Fibroblast of upper back skin (primary cell): ENCODE measurements around the gene SERBP1.

Experiments used
- DNase-seq: peaks from one replicate; pipeline ENCODE4 v3.0.0-alpha.2; 2013

The SERBP1 gene

DNA sequence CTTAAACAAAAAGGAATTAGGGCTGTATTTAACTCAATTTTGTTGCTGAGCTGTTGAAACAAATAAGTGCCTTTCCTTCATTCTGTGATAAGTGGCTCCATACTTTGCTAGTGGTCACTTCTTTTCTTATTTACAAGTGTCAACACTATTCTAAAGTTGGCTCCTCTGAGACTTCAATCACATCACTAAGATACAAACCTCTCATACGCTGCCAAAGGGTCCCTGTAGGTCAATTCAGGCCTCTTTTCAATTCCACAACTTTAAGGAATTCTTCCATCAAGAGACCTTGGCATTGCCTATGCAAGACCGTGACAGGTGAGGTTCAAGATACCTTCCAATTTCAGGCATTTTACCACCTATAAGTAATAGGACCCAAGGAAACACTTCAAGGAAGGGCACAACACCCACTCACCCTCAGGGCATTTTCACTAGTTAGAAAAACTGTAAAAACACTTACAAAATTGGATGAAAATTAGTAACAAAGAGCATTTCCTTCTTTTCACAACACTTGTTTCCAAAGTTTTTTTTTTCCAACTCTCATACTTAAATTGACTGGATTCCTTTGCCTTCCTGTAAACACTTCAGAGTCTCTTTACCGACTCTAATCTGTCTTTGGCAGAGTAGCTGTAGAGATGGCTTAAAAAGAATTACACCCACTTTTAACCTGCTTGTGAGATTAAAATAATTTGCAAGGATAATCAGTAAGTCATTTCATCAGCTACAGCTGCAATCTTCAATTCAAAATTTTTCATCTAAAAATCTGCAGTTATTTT lies 24.5 kb downstream of the SERBP1 start:
- no peak for DNase-seq

DNA sequence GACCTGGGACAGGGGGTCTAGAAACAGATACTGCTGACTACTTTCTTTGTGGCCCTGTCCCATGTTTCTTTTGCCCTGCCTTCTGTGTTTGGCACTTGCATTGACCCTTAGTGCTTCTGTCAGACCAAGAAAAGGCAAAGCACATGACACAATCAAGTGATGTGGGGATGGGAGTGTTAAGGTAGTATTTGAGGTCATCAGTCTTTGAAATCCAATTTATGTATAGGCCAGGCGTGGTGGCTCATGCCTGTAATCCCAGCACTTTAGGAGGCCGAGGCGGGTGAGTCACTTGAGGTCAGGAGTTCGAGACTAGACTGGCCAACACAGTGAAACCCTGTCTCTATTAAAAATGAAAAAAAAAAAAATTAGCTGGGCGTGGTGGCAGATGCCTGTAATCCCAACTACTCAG lies 26.0 kb downstream of the SERBP1 start:
- DNase-seq: peak; percentile 12

DNA sequence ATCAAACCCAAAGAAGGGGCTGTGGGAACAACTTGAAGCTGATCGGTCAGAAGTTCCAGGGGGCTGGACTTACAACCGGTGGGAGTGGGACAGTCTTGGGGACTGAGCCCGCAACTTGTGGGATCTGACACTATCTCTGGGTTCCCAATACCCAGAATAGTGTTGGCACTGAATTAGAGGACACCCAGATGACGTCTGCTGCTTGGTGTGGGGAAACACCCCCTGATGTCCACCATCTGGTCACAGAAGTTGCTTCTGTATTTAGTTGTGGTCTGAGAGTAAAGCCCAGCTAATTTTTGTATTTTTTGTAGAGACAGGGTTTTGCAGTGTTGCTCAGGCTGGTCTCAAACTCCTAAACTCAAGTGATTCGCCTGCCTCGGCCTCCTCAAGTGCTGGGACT lies 28.8 kb downstream of the SERBP1 start:
- DNase-seq: no peak

DNA sequence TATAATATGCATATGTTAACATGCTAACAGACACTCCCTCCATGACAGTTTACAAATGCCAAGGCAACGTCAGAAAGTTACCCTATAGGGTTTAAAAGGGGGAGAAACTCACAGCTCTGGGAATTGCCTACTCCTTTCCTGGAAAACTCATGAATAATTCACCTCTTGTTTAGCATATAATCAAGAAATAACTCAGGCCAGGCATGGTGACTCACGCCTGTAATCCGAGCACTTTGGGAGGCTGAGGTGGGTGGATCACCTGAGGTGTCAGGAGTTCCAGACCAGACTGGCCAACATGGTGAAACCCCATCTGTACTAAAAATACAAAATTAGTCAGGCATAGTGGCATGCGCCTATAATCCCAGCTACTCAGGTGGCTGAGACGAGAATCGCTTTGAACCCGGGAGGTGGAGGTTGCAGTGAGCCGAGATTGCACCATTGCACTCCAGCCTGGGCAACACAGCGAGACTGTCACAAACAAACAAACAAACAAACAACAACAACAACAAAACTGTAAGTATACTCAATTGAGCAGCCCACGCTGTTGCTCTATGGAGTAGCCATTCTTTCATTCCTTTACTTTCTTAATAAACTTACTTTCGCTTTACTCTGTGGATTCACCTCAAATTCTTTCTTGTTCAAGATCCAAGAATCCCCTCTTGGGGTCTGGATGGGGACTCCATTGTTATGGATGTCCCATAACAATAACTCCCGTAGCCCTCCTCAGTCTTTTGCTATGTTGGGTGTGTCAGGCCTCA lies 30.0 kb downstream of the SERBP1 start:
- peak; percentile 49 for DNase-seq

DNA sequence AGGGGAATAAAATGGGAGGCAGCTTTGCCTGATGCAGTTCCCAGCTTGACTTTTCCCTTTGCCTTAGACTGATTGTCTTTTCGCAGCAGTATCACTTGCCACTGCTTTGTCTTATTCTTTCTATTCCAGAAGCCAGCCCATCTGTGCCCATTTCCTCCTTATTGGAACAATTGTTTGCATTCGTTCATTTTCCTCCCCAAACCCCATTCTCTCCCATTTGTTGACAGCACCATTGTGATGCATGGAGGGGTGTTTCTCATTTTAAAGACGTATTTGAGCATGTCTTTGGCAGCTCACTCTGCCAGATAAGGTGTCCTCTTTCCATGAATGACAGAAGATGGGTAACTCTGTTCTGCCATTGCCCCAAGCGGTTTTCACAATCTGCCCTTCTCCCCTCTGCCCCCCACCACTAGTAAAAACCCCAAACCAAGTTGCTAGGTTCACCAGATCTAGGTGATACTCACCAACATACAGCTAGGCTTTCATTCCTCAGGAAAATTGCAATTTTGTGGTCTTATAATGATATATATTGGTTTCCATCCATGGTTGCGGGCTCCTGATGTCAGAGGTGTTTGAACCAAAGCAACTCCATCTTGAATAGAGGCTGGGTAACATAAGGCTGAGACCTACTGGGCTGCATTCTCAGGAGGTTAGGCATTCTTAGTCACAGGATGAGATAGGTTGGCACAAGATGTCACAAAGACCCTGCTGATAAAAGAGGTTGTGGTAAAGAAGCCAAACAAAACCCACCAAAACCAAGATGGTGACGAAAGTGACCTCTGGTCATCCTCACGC lies 30.8 kb downstream of the SERBP1 start:
- DNase-seq: no peak

DNA sequence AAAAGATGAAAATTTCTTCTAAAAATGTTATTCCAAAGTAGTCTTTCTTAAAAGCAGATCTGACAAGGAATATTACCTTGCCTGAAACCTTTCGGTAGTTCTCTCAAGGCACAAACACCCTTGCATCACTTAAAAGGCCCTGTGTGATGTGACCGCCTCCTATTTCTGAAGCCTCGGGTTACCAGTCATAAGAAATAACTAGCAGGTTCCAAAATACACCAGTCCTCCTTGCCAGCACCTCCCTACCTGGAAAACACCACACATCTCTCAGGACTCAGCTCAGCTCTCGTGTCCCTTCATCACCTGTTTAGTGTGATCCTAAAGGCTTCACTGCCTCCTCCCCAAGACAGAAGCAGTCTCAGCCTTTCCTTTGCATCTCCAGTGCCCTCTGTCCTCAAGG lies 35.7 kb downstream of the SERBP1 start:
- DNase-seq: no peak

DNA sequence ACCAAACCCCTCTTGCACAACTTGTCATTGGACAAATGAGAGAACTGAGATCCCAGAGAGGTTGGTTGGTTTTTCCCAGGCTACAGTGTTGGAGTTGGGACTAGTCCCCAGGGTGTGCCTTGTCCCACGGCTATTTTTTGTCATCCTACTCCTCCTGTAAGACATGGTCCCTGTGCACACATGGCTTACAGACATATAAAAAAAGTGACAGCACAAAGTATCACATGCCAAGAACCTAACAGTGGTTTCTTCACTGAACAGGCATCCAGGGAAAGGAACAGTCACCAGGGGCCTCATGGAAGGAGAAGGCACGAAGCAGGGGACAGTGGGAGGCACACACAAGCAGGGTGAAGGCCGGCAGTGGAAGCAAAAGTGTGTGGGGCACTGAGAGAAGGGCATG lies 36.5 kb downstream of the SERBP1 start:
- DNase-seq: no peak

DNA sequence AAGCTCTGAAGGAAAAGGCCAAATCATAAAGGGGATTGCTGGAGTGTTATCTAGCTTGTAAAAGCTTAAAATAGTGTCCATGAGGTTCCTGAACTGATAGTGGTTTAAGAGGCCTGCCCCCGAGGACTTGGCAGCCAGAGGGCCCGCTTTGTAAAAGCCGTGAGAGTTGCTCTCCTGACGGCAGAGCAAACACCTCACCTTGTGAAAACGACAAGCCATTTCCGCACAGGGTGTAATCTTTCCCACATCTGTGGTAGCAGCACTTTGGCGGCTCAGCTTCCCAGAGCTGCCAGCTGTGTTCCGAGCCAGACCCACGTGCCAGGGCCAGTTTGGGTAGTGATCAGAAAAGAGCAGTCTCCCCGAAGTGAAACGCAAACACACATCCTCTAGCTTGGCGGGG lies 37.0 kb downstream of the SERBP1 start:
- no peak for DNase-seq

DNA sequence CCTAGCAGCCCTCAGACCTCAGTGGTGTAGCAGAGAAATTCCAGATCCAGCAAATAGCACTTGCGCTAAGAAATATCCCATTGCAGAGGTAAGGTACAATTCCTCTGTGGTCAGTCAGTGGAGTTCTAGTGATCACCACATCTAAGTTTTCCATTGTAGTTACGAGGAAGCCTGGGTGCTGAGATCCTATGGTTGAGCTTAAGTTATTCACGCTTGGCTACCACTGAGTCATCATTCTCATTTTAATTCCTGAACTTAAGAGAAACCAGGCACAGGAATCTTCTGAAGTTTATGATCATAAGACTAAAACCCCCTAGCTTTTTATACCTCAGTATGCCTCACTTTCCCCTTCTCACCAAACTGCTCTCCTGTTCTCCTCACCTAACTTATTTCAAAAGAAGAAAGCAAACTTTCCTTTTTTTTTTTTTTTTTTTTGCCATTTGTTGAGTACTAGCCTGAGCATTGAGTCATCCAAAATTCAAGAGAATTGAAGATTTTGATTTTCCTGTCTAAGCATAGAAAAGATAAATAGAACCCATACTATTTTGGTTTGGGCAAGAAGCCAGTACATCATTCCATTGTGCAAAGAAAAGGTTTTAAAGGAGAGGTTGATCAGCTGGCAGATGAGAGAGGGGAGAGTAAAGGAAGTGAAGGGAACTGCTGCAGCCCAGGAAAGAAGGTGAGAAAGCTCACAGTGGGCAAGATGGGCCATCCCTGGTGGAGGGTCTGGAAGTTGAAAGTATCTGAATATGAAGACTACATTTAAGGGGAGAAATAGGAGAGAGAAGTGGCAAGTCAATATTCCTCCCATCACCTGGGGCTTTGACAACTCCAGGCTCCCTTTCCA lies 39.9 kb downstream of the SERBP1 start:
- DNase-seq: peak; percentile 89

DNA sequence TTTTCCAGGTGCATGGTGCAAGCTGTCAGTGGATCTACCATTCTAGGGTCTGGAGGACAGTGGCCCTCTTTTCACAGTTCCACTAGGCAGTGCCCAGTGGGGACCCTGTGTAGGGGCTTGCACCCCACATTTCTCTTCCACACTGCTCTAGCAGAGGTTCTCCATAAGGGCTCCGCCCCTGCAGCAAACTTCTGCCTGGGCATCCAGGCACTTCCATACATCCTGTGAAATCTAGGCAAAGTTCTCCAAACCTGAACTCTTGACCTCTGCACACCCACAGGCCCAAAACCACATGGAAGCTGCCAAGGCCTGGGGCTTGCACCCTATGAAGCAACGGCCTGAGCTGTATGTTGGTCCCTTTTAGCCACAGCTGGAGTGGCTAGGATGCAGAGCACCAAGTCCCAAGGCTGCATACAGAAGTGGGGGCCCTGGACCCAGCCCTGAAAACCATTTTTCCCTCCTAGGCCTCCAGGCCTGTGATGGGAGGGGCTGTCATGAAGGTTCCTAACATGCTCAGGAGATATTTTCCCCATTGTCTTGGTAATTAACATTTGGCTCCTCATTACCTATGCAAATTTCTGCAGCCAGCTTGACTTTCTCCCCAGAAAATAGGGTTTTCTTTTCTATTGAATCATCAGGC lies 46.1 kb downstream of the SERBP1 start:
- no peak for DNase-seq

DNA sequence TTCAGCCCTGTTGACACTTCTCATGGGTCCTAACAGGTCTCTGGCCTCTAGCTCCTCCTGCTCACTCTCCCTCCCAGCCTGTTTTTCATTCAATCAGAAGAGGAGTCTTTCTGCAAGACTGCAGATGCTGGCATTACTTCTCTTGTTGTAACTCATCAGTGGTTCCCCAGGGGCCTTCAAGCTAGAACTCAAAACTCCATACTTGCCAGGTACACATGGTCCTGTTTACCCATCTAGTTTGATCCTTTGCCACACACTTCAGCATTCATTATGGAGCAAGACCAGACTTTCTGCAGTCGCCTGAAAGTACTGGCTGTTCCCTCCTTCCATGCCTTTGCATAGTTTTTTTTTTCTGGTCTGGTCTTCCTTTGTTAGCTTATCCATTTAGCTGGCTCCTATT lies 47.9 kb downstream of the SERBP1 start:
- DNase-seq: no peak

DNA sequence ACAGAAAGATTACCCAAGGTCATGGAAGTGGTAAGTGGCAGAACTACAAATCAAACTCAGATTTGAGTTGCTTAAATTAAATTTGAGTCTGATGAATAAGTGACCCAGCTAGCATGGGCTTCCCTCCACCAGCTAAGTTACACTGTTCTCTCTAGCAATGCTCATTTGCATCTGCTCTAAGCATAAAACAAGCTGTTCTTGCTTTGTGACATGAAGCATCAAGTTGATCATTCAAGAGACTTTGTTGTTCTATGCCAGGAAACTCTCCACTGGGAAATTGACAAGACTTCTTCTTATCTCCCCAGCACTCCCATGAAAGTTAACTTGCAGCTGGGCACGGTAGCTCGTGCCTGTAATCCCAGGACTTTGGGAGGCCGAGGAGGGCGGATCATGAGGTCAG lies 49.0 kb downstream of the SERBP1 start:
- DNase-seq: no peak

DNA sequence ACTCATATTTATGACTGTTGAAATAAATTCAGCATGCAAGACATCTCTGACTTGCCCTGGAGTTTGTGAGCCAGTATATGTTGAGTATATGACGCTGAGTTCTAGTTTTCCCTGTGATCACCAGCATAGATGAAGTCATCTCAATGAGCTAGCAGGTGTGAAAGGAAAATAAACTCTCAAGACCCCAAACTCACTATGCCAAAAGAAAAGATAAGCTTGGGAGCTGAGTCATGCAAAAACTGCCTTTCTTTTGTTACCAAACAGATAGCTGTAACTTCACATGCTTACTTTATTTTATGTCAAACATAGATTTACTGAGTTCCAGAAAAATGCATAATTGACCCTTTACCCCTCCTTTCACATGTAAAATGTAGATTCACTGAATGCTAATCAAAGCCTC lies 52.9 kb downstream of the SERBP1 start:
- DNase-seq: no peak

DNA sequence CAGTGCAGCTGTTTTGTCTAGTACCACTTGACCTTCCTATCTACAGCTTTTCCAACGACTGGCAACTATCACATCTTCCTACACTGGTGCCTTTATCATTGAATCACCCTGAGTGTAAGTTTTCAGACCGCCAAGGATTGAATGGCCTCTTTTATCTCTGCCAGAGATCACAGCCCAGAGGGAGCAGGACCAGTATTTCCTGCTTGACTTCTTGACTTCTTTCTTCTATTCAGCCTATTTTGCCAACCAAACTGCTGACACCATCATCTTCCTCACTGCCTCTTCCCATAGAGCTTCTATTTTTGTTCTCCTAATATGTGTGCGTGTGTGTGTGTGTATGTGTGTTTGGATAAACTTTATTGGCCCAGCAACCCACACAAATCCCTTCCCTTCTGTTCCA lies 53.8 kb downstream of the SERBP1 start:
- no peak for DNase-seq

DNA sequence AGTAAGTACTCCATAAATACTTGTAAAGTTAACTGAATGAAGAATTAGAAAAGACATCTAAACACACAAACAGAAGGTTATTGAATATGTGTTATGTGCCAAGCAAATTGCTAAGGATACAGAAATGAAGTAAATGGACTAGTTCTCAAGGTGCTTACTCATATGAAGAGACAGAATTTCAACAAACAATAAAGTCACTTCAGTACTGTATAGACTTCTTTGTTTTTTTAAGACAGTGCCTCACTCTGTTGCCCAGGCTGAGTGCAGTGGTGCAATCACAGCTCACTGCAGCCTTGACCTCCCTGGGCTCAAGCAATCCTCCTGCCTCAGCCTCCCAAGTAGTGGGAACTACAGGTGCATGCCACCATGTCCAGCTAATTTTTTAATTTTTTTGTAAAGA lies 57.3 kb downstream of the SERBP1 start:
- DNase-seq: no peak

DNA sequence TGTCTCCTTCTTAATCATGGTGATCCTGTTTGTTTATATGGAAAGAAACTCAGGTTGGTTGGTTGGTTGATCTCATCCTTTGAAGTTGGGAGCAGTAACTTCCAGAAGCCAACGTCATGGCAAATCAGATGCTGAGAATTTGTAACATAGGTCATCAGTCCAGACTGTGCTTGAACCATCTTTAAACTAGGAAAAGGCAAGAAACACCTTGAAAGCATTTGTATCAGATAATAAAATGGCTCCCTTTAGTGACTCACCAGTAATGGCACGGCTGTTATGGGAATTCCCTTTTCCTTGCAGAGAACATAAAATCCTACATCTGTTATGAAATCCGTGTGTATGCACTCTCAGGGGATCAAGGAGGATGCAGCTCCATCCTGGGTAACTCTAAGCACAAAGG lies 58.1 kb downstream of the SERBP1 start:
- peak; percentile 28 for DNase-seq

DNA sequence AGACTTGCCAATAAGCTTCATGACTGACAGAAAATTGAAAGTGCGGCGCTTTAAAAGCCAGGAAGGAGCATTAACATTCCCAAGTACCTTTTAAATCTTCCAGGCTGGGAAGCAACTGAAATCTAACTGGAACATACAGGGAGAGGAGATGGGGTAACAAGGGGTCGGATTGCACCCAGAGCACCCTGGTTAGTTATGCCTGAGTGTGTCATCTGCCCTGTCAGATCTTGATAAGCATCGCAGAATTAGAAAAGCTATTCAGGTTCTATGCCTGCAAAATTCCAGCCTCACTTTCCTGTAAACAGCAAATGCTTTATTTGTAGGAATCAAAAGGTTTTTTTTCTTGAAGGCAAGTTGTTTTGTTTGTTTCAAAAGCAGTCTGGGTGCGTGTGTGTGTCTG lies 58.5 kb downstream of the SERBP1 start:
- no peak for DNase-seq

DNA sequence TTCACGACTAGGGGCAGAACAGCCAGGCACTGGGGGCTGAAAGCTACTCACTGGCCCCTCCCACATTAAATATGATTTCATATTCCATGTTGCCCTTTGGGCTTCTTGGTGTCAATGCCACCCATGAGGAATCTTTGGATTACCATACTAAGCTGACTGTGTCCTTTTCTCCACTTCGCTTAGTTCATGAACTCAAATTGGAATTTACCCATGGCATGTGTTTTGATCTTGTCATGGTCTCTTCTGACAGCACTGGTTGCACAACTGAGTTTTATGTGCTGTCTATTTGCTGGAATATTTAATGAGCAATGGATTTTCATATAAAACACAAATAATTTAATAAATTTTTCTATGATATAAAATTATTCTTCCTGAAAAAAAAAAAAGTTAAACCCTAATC lies 59.2 kb downstream of the SERBP1 start:
- no peak for DNase-seq

DNA sequence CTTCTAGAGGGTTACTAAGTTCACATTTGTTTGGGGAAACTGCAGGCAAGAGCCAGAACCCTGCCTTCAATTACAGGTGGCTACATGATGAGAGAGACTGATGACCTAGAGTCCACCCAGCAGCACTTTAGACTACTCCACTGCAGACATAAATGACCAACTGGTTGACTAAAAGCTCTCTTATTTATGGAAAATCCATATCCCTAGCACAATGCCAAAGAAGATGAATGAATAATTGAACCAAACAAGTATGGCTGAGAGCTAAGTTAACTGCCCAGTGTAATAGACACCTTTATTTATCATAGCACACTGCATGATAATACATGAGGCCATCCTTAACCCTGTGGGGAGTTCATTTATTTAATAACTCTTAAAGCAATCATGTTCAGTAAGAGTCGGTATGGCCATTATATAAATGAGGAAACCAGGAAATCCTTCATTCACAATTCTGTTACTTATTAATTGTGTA lies 62.1 kb downstream of the SERBP1 start:
- DNase-seq: no peak

DNA sequence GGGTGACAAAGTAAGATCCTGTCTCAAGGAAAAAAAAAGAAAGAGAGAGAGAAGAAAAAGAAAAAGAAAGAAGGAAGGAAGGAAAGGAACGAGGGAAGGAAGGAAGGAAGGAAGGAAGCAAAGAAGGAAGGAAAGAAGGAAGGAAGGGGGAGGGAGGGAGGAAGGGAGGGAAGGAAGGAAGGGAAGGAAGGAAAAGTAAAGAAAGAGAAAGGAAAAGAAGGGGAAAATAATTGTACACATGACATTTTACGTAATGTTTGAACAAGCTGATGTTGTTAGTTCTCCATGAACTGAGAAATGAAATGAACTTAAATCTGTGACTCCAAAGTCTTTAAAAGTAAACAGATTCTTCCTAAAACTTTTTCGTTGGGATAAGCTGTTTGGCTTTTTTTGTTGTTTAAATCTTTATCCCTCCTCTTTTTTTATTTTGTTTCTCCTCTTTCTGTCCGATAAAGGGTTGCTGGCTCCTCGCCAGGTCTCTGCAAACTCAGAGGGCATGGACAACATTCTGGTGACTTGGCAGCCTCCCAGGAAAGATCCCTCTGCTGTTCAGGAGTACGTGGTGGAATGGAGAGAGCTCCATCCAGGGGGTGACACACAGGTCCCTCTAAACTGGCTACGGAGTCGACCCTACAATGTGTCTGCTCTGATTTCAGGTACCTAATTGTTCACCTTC lies 62.7 kb downstream of the SERBP1 start:
- DNase-seq: peak; percentile 28

DNA sequence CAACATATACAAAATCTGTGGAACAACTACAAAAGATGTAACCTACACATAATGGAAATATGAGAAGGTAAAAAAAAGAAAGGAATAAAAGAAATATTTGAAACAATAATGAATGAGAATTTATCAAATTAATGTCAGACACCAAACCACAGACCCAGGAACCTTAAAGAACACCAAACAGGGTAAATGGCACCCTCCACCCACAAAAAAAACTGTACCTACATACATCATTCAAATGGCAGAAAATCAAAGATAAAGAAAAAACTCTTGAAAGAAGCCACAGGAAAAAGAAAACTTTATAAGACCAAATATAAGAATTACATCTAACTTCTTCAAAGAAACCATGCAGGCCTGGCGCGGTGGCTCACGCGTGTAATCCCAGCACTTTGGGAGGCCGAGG lies 68.6 kb downstream of the SERBP1 start:
- DNase-seq: no peak

DNA sequence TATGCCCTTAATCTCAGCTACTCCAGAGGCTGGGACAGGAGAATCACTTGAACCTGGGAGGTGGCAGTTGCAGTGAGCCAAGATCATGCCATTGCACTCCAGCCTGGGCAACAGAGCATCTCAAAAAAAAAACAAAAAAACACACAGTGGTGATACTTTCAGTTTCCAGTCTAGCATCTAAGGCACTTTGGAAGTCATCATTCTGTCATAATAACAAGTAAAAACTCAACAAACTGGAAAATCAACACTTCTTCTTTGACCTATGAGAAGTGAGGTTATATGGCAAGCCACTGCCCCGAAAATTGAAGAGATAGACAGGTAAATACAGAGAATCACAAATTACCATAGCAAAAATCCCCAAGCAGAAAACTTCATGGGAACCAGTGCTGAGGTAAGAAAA lies 70.6 kb downstream of the SERBP1 start:
- no peak for DNase-seq
